ENCODE measurements around the gene ZNF493.

Gene ZNF493

GRCh38 chr19:21463449-21464105 lies 66.6 kb downstream of the ZNF493 start:
- no peak for DNase-seq (ENCODE audit: low read depth)

GRCh38 chr19:21466627-21467026 lies 69.7 kb downstream of the ZNF493 start:
- DNase-seq (ENCODE audit: low read depth) = no peak

DNA sequence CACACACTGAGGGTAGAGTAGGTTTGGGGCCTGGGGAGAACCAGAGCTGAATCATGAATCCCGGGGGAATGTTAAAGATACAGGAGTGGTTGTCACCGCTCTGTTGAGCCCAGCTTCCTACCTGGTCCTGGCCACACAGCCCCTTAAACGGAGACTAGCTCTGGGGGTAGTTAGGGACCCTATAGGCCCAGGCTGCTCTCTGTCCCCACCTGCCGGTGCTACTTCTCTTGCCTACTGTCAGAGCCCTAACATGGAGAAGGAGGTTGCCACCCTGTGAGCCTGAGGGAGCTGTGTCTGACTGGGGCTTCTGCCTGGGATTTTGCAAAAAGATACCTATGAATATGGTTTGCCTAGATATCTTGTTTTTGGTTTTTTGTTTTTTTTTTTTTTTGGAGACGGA lies 71.9 kb downstream of the ZNF493 start:
- no peak for DNase-seq (ENCODE audit: low read depth)

DNA sequence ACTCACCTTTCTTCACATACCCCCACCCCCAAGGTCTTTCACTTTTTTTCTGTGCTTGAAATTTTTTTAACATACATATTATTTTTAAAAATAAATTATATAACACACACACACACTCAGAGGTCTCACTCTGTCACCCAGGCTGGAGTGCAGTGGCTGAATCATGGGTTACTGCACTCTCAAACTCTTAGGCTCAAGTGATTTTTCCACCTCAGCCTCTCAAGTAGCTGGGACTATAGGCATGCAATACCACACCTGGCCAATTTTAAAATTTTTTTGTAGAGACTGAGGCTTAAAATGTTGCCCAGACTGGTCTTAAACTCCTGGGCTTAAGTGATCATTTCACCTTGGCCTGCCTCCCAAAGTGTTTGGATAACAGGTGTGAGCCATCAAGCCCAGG lies 75.6 kb downstream of the ZNF493 start:
- no peak for DNase-seq (ENCODE audit: low read depth)

DNA sequence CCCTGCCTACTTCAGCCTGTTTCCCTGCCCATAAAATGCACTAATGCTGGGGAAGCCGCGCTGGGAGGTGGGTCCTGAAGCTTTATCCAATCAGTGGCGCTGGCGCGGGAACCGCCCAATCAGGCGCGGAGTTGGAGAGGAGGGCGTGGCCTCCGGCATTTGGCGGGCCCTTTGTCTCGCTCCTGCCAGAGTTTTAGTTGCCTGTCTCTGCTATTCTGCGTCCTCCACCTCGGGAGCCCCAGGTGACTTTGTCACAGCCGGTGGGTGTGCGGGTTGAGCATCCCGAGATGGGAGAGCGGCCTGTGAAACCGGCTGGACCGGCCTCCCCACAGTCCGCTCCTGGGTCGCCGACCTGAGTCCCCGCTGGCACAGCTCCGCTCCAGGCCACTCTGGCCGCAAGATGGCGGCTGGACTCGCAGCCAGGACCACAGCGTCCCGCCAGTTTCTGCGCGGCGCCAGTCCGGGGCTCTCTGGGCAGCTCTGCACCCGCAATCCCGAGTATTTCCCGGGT lies 77.8 kb downstream of the ZNF493 start:
- DNase-seq (ENCODE audit: low read depth) = peak; percentile 16
